ENCODE results near the gene RHOT1.
"Not testable (repeated sequence)": the region's sequence is repeated elsewhere in the genome, so short reads cannot be mapped to it uniquely, and the experiment has no call there.

RHOT1 gene

GRCh38 chr17:32160526-32160925, 18.2 kb downstream of the RHOT1 start:
- no peak for DNase-seq

- no peak for DNase-seq
These were observed 18.7 kb downstream of the RHOT1 start for GRCh38 chr17:32161029-32161428.

GRCh38 chr17:32161506-32162365, 19.4 kb downstream of the RHOT1 start:
- no peak for DNase-seq

- no peak for DNase-seq
These were observed 32.6 kb downstream of the RHOT1 start for GRCh38 chr17:32174889-32175288.

DNA sequence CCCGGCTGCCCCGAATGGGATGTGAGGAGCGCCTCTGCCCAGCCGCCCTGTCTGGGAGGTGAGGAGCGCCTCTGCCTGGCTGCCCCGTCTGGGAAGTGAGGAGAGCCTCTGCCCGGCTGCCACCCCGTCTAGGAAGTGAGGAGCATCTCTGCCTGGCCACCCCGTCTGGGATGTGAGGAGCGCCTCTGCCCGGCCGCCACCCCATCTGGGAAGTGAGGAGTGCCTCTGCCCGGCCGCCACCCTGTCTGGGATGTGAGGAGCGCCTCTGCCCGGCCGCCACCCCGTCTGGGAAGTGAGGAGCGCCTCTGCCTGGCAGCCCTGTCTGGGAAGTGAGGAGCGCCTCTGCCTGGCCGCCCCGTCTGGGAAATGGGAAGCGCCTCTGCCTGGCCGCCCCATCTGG, 36.4 kb downstream of the RHOT1 start:
- not testable (repeated sequence) for DNase-seq

DNA sequence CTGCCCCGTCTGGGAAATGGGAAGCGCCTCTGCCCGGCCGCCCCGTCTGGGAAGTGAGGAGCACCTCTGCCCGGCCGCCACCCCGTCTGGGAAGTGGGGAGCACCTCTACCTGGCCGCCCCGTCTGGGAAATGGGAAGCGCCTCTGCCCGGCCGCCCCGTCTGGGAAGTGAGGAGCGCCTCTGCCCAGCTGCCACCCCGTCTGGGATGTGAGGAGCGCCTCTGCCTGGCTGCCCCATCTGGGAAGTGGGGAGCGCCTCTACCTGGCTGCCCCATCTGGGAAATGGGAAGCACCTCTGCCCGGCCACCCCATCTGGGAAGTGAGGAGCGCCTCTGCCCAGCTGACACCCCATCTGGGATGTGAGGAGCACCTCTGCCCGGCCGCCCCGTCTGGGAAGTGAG, 36.8 kb downstream of the RHOT1 start:
- DNase-seq, result not testable (repeated sequence)

- DNase-seq, result not testable (repeated sequence)
These were observed 37.2 kb downstream of the RHOT1 start for GRCh38 chr17:32179526-32179925.

DNA sequence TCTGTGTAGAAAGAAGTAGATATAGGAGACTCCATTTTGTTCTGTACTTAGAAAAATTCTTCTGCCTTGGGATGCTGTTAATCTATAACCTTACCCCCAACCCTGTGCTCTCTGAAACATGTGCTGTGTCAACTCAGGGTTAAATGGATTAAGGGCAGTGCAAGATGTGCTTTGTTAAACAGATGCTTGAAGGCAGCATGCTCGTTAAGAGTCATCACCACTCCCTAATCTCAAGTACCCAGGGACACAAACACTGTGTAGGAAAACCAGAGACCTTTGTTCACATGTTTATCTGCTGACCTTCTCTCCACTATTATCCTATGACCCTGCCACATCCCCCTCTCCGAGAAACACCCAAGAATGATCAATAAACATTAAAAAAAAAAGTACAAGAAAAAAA, 38.0 kb downstream of the RHOT1 start:
- not testable (repeated sequence) for DNase-seq

DNA sequence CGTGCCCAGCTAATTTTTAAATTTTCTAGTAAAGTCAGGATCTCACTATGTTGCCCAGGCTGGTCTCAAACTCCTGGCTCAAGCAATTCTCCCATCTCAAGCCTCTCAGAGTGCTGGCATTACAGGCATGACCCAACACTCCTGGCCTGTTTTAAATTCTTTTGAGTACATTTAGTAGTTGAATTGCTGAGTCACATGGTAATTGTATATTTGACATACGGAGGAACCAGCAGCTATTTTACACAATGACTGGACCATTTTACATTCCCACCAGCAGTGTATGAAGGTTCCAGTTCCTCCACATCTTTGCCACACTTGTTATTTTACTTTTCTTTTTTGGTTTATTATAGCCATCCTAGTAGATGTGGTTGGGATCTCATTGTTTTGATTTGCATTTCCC, 43.6 kb downstream of the RHOT1 start:
- DNase-seq, result no peak

DNA sequence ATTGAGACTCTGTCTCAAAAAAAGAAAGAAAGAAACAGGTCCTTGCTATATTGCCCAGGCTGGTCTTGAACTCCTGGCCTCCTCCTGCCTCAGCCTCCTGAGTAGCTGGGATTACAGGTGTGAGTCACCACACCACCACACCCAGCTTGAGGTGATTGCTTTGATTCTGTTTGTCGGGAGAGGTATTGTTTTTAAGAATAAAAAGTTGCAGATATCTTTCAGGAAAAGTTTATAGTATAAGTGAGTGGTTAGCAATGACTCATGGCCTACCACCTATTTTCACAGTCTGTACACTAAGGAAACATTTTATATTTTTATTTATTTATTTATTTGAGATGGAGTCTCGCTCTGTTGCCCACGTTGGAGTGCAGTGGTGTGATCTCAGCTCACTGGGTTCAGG, 45.0 kb downstream of the RHOT1 start:
- DNase-seq, result no peak

DNA sequence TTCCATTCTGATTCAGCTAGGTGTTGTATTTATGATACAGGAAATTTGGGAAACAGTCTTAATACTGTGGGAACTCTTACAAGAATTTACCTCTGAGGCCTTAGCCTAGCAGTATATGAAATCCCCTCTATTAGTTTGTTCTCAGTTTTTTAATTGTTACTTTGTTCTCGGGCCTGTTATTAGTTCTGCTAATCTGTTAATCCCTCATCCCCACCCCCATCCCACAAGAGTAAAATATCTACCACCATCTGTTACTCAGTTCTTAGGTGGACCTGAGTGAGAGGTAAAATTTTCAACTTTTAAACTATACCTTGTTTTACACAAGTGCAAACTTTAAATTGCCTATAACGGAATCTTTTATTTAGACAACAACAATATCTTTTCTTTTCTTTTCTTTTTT, 47.0 kb downstream of the RHOT1 start:
- no peak for DNase-seq

- no peak for DNase-seq
These were observed 49.0 kb downstream of the RHOT1 start for GRCh38 chr17:32191306-32191705.

- no peak for DNase-seq
These were observed 50.1 kb downstream of the RHOT1 start for GRCh38 chr17:32192379-32192778.

- no peak for DNase-seq
These were observed 55.7 kb downstream of the RHOT1 start for GRCh38 chr17:32197987-32198386.

- no peak for DNase-seq
These were observed 64.6 kb downstream of the RHOT1 start for GRCh38 chr17:32206861-32207260.

- DNase-seq, result no peak
These were observed 66.1 kb downstream of the RHOT1 start for GRCh38 chr17:32208436-32208835.

DNA sequence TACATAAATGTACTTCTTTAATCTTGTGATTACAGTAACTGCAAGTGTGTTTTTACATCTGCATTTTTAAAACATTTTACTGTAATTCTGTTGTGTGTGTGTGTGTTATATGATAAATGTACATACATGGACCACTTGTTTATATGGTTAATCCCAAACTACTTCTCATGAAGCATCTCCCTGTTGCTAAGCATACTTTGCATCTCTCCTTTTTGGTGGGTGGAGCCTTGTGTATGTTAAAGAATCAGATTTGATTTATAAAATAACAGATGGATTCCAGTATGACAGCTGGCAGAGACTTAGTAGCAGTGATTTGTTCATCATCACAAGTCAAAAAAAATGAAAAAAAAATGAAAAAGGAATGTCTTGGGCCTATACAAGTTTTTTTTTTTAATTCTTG, 67.3 kb downstream of the RHOT1 start:
- DNase-seq, result no peak

DNA sequence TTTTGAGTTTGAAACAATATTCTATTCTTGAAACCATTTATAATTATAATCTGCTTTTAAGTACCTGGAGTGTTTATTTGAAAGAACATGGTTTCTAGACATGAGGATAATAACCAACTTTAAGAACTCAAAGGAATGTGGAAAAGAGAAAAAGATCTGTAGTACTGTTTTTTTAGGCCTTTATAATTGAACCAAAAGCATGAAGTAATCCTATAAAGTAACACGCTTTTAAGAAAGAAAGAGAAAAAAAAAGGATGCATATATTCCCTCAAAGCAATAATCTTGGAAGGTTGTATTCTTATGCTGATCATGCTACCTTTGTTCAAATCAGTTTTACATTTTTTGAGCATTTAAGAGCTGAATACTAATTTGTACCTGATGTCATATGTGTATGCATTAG, 69.4 kb downstream of the RHOT1 start:
- no peak for DNase-seq

DNA sequence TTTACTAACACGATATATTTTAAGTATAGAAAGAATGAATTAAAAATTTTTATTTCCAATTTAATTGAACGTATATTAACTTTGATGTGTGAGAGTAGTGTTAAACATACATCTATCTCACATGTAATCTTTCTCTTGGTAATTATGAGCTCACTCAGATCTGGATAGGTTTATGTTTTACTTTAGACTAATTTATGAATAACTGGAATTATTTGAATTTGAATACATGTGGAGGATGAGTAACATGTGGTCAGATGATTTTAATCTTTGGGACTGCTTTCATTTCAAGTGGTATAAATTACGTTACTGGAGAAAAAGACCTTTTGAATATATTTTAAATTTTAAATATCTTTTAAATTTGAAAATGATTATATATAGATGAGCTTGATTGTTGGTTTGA, 73.4 kb downstream of the RHOT1 start:
- no peak for DNase-seq

DNA sequence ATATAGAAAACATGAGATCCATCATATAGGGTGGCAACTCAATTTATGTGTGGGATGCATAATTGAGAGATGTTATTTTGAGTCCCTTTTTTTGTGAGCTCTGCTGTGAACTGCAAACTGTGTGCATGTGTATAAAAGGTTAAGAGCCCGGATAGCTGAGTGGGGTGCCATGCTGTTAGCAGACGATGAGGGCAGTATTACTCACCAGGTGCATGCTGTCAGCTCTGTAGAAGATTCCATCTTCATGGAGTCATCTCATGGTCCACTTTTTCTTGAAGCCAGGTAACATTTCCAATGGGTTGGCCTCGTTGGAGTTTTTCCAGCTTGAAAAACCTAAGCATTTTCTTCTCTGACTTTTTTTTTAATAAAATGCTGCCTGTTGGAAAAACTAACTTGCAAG, 80.3 kb downstream of the RHOT1 start:
- no peak for DNase-seq

DNA sequence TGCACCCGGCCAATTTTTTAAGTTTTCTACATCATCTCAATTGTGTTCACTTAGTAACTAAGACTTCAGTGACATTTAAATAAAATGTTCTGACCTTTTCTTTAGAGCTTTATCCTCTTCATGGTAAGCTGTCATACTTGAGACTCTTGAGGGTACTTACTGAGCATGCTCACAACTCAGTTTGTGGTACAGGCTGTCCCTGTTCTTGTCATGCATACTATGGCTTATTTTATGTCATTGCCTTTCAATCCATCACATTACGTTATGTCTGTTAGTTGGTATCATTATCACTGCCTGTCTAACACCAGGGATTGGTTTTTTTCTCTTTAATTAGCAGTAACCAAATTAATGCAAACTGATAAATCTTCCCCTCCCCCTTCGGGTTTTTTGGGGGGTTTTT, 81.4 kb downstream of the RHOT1 start:
- no peak for DNase-seq

DNA sequence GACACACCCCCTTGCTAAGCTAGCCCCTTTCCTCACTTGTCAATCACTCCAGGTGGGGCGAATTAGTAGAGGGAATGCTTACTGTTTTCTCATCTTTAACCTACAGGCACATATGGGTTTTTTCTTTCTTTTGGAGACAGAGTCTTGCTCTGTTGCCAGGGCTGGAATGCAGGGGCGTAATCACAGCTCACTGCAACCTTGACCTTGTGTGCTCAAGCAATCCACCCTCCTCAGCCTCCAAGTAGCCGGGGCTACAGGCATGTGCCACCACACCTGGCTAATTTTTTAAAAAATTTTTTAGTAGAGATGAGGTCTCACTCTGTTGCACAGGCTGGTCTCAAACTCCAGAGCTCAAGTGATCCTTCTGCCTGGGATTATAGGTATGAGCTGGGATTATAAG, 84.6 kb downstream of the RHOT1 start:
- no peak for DNase-seq

GRCh38 chr17:32227910-32228309, 85.6 kb downstream of the RHOT1 start:
- no peak for DNase-seq

DNA sequence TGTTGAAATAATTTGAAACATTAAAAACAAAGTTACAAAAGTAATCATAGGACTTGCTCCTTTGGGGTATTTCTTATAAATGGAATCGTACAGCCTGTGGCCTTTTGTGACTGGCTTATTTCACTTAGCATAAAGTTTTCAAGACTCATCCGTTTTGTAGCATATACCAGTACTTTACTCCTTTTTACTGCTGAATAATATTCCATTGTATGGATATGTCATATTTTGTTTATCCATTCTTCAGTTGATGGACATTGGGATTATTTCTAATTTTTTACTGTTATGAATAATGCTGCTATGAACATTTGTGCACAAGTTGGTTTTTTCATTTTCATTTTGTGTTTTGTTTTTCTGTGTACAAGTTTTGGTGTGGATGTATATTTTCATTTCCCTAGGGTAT, 93.3 kb downstream of the RHOT1 start:
- no peak for DNase-seq

- no peak for DNase-seq
These were observed 97.2 kb downstream of the RHOT1 start for GRCh38 chr17:32239456-32239855.
